Measurements from ENCODE around the gene CORO6. TPM values are rescaled to one million over a fixed set of nuclear protein-coding genes. Genes with fewer than 3 reads are reported as not detected.
"Not testable (repeated sequence)": the region's sequence is repeated elsewhere in the genome, so short reads cannot be mapped to it uniquely, and the experiment has no call there.

The CORO6 gene
- total RNA-seq, 4 donors from 2014 or later = 12.2 to 37.4 (median 13.9) TPM

DNA sequence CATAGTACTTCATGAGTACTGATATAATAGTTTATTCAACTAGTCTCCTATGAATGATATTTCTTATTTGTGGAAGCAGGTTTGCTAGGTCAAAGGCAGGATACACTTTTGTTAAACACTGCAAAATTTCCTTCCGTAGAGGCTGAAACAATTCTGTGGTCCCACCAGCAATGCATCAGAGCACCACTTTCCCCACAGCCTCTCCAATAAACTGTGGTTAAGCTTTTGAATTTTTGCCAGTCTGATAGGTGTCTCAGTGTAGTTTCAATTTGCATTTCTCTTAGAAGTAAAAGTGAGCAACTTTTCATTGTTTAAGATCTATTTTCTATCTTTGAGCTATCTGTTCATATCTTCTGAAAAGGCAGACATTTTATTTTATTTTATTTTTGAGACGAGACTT, 36.4 kb upstream of the CORO6 start:
- intact Hi-C loops (cut with DNase I; ENCODE audit: low total_unique reads) (no loop called here), in situ Hi-C loops (cut with MboI; ENCODE audit: low pct_ligation_motif_present in 1 of 4, low pct_unique_long_range_greater_than_20kb in 1 of 4, low sequenced_read_pairs in 3 of 4) (no loop called here)
- 73 to 91% methylated on average over 2 of the region's 2 CpGs for WGBS, 2 donors (ENCODE audit: low coverage in 1 of 2)
- no peak for TF ChIP-seq POLR2AphosphoS5 (IDR thresholded peaks at IDR 0.05)
- TF ChIP-seq, protein P1, sequence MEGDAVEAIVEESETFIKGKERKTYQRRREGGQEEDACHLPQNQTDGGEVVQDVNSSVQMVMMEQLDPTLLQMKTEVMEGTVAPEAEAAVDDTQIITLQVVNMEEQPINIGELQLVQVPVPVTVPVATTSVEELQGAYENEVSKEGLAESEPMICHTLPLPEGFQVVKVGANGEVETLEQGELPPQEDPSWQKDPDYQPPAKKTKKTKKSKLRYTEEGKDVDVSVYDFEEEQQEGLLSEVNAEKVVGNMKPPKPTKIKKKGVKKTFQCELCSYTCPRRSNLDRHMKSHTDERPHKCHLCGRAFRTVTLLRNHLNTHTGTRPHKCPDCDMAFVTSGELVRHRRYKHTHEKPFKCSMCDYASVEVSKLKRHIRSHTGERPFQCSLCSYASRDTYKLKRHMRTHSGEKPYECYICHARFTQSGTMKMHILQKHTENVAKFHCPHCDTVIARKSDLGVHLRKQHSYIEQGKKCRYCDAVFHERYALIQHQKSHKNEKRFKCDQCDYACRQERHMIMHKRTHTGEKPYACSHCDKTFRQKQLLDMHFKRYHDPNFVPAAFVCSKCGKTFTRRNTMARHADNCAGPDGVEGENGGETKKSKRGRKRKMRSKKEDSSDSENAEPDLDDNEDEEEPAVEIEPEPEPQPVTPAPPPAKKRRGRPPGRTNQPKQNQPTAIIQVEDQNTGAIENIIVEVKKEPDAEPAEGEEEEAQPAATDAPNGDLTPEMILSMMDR (IDR thresholded peaks at IDR 0.05) = no peak
- TF ChIP-seq POLR2A (IDR thresholded peaks at IDR 0.05) = no peak
- TF ChIP-seq EP300 (IDR thresholded peaks at IDR 0.05; ENCODE audit: low read depth) = no peak
- no peaks in the 10 kb centered on the region for H3K4me1 ChIP-seq
- no peak for DNase-seq
- H3K36me3 ChIP-seq = peaks cover 0 to 9% (median 3%) of the 10 kb centered on the region in 4 donors
- H3K9me3 ChIP-seq = no peaks in the 10 kb centered on the region
- H3K27ac ChIP-seq = no peak overlapping the region
- H3K27me3 ChIP-seq = no peaks in the 10 kb centered on the region
- H3K4me3 ChIP-seq = no peak overlapping the region

DNA sequence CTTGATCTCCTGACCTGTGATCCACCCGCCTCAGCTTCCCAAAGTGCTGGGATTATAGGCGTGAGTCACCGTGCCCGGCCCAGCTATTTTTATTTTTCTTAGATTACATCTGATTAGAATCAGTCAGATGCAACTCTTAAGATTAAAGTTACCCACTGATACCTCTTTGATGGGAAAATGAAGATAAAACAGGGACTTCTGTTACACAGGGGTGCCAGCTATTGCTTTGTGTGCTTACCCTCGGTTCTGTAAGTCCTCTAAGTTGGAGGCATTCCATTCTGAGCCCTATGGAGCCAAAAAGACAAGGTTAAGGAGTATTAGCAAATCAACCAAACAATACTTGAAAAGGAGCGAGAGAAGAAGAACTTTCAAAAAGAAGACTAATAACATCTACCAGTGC, 32.6 kb upstream of the CORO6 start:
- intact Hi-C loops (cut with DNase I; ENCODE audit: low total_unique reads) = no loop called here
- WGBS, 2 donors (ENCODE audit: low coverage in 1 of 2) = 97 to 100% methylated on average over 6 of the region's 6 CpGs
- H3K4me1 ChIP-seq = no peaks in the 10 kb centered on the region
- no peaks in the 10 kb centered on the region for H3K9me3 ChIP-seq
- H3K27me3 ChIP-seq = no peaks in the 10 kb centered on the region
- no peak overlapping the region for H3K4me3 ChIP-seq
- in situ Hi-C loops (cut with MboI; ENCODE audit: low pct_ligation_motif_present in 1 of 4, low pct_unique_long_range_greater_than_20kb in 1 of 4, low sequenced_read_pairs in 3 of 4) = no loop called here
- TF ChIP-seq EP300 (IDR thresholded peaks at IDR 0.05; ENCODE audit: low read depth) (no peak), POLR2AphosphoS5 (IDR thresholded peaks at IDR 0.05) (no peak), POLR2A (IDR thresholded peaks at IDR 0.05) (no peak)
- TF ChIP-seq, protein P1 (IDR thresholded peaks at IDR 0.05) = no peak
- DNase-seq = no peak
- peaks cover 0 to 6% (median 0%) of the 10 kb centered on the region in 4 donors for H3K36me3 ChIP-seq
- H3K27ac ChIP-seq = no peak overlapping the region

DNA sequence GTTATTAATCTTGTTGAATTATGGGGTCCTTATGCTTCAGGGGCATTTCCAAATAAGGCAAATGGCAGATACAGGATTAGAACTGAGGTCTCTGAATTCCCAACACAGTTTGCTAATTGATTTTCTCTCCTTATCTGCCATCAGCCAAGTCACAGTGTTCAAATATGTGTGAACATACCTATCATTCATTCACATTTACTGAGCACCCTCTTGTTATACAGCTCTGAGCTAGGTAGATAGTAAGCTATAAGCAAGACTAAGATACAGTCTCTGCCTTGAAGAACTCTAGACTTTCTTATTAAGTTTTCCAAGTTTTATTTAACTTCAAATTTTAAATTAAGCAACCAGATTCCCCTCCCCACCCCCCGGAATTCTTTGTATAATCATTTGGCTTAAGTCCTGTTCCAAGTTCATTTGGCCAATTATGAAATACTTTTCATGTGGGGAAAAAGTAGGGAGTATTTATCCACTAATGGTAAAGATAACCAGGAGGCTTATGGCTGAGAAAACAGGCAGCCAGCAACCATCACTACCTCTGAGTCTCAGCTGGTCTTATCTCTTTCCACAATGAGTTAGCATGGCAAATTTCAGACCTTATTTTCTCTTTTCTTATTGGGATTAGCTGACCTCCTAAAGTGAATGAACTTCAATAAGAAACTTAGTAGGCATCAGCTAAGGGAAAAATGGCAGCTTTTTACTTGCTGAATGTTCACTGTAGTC, 31.4 kb upstream of the CORO6 start:
- H3K4me3 ChIP-seq = no peak overlapping the region
- DNase-seq = no peak
- intact Hi-C loops (cut with DNase I; ENCODE audit: low total_unique reads) = no loop called here
- no peaks in the 10 kb centered on the region for H3K9me3 ChIP-seq
- 50 to 66% methylated on average over 1 of the region's 1 CpG for WGBS, 2 donors (ENCODE audit: low coverage in 1 of 2)
- H3K4me1 ChIP-seq = no peaks in the 10 kb centered on the region
- in situ Hi-C loops (cut with MboI; ENCODE audit: low pct_ligation_motif_present in 1 of 4, low pct_unique_long_range_greater_than_20kb in 1 of 4, low sequenced_read_pairs in 3 of 4) = no loop called here
- no peak for TF ChIP-seq POLR2A (IDR thresholded peaks at IDR 0.05)
- no peak for TF ChIP-seq POLR2AphosphoS5 (IDR thresholded peaks at IDR 0.05)
- TF ChIP-seq, protein P1 (IDR thresholded peaks at IDR 0.05) = no peak
- no peak for TF ChIP-seq EP300 (IDR thresholded peaks at IDR 0.05; ENCODE audit: low read depth)
- no peaks in the 10 kb centered on the region for H3K27me3 ChIP-seq
- H3K27ac ChIP-seq = no peak overlapping the region
- peaks cover 0 to 11% (median 0%) of the 10 kb centered on the region in 4 donors for H3K36me3 ChIP-seq

DNA sequence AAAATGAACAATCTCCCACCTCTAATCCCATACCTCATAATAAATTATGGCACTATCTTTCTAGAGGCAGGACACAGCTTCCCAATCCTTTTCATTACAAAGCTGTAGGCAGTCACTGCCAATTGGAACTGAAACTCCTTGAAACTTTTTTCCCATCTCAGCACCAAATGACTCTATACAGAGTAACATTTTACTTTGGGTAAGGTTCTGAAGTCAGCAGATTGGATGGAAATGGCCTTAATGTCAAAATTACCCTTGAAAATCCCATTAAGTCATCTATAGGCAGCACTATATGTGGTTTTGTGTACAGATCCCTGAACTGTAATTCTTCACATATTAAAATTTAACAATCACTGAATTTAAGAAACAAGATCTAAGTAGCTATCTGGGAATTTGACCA, 30.3 kb upstream of the CORO6 start:
- no peak for DNase-seq
- TF ChIP-seq POLR2A (IDR thresholded peaks at IDR 0.05) = no peak
- no peak for TF ChIP-seq EP300 (IDR thresholded peaks at IDR 0.05; ENCODE audit: low read depth)
- no peak for TF ChIP-seq POLR2AphosphoS5 (IDR thresholded peaks at IDR 0.05)
- TF ChIP-seq, protein P1 (IDR thresholded peaks at IDR 0.05) = no peak
- in situ Hi-C loops (cut with MboI; ENCODE audit: low pct_ligation_motif_present in 1 of 4, low pct_unique_long_range_greater_than_20kb in 1 of 4, low sequenced_read_pairs in 3 of 4) = no loop called here
- no peaks in the 10 kb centered on the region for H3K4me1 ChIP-seq
- H3K27me3 ChIP-seq = no peaks in the 10 kb centered on the region
- no peak overlapping the region for H3K27ac ChIP-seq
- no peaks in the 10 kb centered on the region for H3K9me3 ChIP-seq
- H3K4me3 ChIP-seq = no peak overlapping the region
- peaks cover 0 to 6% (median 0%) of the 10 kb centered on the region in 4 donors for H3K36me3 ChIP-seq
- intact Hi-C loops (cut with DNase I; ENCODE audit: low total_unique reads) = no loop called here

DNA sequence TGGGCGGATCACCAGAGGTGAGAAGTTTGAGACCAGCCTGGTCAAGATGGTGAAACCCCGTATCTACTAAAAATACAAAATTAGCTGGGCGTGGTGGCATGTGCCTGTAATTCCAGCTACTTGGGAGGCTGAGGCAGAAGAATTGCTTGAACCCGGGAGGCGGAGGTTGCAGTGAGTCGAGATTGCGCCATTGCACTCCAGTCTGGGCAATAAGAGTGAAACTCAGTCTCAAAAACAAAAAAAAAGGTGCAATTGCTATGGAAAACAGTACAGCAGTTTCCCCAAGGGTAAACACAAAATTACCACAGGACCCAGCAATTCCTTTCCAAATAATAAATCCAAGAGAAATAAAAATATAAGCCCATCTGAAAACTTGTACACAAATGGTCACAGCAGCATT, 29.2 kb upstream of the CORO6 start:
- H3K36me3 ChIP-seq; in situ Hi-C loops (cut with MboI; ENCODE audit: low pct_ligation_motif_present in 1 of 4, low pct_unique_long_range_greater_than_20kb in 1 of 4, low sequenced_read_pairs in 3 of 4); DNase-seq; H3K9me3 ChIP-seq; intact Hi-C loops (cut with DNase I; ENCODE audit: low total_unique reads); H3K4me3 ChIP-seq; H3K27ac ChIP-seq; H3K27me3 ChIP-seq; H3K4me1 ChIP-seq: not testable (repeated sequence)
- WGBS, 2 donors (ENCODE audit: low coverage in 1 of 2) = 94 to 96% methylated on average over 6 to 7 of the region's 7 CpGs

Measured in transverse colon (tissue), 4 donors.